ENCODE results near the gene STMN1.

GRCh38 chr1:25933479-25934365, 27.5 kb upstream of the STMN1 start:
- TF ChIP-seq CTCF (IDR thresholded peaks at IDR 0.05) = no peak
- TF ChIP-seq POLR2A (IDR thresholded peaks at IDR 0.05) = no peak
- no peak for TF ChIP-seq POLR2AphosphoS5 (IDR thresholded peaks at IDR 0.05; ENCODE audit: insufficient read depth in 1 of 2, low read depth in 1 of 2)
